HG03575 (cell line): ENCODE results near the gene PLXDC2.
"Not testable (repeated sequence)": the region's sequence is repeated elsewhere in the genome, so short reads cannot be mapped to it uniquely, and the experiment has no call there.

Source experiments
- ATAC-seq: cut with Tn5 transposase; IDR thresholded peaks from one replicate; pipeline ENCODE4 v1.9.1; 2021; ENCODE audit not compliant: unreplicated experiment, insufficient number of reproducible peaks, low FRiP score; ENCODE audit errors: extremely low read depth

The PLXDC2 gene

DNA sequence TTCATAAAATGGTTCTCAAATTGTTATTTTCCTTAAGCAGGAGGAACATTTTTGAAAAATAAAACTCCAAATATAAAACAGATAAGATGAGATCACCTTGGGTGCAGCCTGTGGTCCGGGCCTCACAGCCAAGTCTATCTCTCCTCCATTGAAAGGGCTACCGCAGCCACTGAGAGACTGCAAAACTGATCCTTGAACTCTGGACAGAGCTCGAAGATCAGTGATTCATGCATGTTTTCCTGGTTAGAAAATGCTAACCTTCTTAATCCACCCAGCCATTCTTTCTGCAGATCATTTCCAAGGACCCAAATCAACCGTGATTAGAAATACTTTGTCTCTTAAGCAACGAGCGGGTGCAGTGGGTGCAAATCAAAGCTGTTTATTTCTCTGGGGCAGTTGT, 378.8 kb downstream of the PLXDC2 start:
- ATAC-seq = no peak

DNA sequence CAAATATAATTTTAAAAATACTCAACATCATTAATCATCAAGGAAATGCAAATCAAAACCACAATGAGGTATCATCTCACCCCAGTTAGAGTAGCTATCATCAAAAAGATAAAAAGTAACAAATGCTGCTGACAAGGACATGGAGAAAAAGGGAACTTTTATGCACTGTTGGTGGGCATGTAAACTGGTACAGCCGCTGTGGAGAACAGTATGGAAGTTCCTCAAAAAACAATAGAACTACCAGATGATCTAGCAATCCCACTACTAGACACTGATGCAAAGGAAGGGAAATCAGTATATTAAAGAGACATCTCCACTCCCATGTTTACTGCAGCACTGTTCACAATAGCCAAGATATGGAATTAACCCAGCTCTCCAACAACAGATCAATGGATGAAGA, 384.5 kb downstream of the PLXDC2 start:
- ATAC-seq = no peak

DNA sequence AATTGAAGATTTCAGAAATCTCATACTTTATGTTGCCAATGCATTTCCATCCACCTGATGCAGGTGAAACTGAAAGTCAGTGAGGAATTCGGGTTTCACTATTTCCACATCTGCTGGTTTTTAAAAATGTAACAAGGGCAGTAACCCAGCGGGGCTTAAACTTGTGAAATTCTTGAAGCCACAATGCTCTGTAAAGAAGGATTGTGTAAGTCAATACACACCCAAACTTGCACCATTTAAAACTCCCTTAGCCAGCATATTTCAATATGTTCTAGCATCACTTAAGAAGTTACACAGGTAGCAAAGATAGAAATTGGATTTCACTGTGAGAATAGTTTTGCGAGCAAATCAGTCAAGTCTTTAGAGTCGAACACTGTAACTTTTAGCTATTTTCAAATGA, 386.1 kb downstream of the PLXDC2 start:
- ATAC-seq = no peak

DNA sequence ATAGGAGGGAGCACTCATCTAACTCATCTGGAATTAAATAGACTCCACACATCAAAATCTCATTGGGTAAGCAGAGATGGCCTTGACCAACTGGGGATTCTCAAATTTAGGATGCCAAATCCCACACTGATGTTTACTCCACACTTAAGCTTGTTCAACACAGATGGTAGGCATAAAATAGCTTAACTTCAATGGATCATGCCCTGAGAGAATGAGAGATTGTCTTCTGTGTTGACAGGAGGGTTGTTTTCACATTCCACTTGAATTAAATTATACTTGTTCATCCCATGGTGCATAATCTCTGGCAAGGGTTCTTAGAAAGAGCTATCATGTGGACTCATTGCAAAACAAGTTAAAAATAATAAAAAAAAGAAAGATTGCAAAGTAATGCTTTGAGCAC, 391.4 kb downstream of the PLXDC2 start:
- ATAC-seq = no peak

DNA sequence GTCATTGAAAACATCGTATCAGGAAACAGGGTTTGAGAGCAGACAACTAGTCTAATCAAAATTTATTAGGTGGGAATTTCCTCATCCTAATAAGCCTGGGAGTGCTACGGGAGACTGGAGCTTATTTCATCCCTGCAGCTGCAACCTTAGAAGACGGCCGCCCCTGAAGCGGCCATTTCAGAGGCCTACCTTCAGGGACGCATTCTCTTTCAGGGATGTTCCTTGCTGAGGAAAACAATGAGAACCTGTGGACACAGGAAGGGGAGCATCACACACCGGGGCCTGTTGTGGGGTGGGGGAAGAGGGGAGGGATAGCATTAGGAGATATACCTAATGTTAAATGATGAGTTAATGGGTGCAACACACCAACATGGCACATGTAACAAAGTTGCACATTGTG, 392.9 kb downstream of the PLXDC2 start:
- not testable (repeated sequence) for ATAC-seq

DNA sequence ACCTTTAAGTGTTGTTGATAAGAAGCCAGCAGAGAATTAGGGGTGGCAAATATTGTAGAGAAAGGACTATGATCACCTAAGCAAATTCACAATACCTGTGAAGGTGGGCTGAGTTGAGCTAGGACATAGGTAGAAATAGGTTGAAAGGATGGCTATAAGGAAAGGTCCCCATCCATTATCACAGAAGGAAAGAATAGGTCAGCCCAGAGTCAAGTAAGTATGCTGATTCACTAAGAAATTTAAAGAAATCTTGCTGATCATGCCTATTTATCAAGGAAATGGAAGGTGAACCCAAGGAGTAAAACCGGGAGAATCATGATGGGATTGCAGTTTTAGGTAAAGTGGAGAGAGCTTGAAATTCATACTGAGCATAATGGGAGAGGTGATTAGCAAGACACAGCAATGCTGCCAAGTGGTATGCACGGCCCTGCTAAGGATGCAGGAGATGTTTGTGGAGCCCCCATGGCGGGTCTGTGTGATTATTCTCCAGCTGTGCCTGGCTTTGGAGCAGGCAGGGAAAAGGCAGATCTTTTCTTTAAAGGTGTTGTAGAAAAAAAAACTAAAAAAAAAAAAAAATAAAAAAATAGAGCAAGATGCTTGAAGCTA, 399.4 kb downstream of the PLXDC2 start:
- ATAC-seq = no peak

DNA sequence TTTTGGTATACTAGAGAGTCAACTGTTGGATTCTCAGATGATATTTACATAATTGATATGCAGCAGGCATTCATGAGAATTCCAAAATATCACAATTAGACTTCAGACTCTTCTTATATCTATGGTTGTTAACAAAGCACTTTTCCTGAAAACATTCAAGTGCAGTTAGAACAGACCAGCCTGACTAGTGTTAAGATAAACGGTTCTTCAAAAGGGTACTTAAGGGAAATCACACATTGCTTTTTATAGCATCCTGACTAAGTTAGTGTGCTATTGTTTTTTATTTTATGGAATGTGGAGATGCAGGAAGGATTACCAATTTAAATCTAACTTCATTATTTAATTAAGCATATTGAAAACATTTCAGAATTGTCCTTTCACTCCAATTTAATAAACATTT, 405.1 kb downstream of the PLXDC2 start:
- no peak for ATAC-seq

DNA sequence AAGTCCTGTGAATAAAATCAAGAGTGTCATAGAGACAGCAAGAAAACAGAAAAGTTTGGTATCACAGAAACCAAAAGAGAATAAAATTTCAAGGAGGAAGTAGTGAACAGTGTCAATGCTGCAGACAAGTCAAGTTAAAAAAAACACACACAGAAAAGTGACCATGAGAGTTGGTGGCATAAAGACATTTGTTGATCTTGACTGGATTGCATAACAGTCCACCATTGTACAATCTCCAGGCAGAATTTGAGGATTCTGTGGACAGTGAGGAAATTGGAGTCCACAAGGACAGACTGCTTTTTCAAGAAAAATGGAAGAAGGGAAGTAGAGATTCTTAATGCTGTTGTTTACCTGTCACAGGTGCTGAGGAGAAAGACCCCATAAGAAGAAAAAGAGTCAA, 412.5 kb downstream of the PLXDC2 start:
- no peak for ATAC-seq

DNA sequence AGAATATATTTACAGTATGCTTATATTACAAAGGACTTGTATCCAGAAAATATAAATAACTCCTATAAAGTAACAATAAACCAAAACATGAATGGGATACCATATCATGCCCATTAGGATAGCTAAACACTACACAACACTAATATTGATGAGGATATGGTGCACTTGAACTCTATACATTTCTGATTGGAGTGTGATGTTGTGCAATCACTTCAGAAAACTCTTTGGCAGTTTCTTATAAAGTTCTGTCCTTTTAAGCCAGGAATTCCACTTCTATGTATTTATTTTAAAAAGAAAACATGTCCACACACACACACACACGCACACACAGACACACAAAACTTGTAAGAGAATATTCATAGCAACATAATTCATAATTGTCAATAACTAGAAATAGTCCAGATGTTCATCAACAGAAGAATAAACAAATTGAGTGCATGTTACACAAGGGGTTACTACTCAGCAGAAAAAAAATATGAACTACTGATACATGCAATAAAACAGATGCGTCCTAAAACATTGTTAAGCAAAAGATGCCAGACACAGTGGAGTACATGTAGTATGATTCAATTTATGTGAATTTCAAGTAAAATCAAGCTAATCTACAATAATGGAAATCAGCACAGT, 416.0 kb downstream of the PLXDC2 start:
- ATAC-seq = no peak

DNA sequence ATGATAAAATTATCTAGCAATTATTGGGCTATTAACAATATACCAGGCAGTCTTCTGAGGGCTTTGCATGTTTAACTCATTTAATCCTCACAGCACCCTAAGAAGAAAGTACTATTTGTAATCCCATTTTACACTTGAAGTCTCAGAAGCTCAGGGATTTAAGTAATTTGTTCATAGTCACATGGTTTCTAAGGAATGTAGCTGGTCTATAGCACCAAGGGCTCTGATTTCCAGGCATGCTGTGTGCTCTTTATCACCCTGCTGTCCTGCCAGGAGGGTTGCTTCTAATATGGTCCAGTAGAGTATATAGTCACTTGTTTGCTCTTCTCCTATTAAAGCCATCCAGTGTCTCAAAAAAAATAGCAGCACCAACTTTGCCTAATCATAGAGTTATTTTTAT, 417.2 kb downstream of the PLXDC2 start:
- no peak for ATAC-seq

DNA sequence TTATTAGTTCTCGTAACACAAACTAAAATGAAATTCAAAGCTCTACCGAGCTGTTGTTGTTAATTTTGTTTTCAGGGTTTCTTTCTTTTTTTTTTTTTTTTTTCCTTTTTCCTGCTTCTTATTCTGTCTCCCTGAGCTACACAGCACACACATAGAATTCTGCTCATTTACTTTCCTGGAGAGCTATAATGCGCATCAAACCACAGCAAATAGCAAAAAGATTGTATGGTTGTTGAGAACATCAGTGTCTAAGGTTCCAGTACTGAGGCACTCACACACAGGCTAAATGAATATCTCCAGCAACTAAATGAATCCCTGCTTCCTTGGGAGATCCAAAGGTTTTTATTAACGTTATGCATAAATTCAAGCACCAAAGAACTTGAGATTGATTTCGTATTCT, 418.3 kb downstream of the PLXDC2 start:
- no peak for ATAC-seq

DNA sequence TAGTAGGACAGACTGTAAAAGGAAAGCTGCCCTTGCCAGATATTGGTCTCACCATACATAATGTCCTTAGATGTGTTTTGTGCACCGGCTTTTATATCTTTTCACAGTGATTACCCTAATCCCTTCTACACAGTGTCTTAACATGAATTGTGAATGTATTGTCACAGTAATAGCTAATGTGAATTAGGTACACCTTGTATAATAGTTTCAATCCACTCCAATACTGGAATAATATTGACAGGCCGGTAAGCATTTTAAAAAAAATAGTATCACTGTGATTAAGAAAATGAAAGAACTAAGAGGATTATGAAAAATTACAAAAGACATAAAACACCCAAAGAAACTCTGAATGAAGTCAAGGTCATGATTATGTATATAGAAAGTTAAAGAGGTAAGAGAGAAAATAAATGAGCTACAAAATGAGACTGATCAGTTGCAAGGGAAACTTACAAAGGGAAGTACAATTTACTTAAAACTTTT, 420.9 kb downstream of the PLXDC2 start:
- no peak for ATAC-seq

DNA sequence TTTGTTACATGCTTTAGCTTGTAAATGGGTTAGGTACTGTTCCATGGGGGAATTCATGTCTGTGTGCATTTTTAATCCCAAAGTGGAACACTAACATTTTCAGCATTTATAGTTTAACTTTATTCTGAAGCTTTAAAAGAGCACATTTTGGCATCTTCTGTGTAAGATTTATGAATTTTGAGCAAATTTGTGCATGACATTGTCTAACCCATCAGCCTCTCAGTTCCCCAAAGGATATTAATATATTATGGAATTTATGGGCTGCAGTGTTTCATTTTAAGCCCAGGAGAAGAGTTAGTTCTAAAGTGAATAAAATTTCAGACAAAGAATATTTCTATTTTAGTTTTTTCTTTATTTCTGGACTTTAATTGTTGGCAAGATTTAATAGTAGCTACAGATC, 421.4 kb downstream of the PLXDC2 start:
- no peak for ATAC-seq

DNA sequence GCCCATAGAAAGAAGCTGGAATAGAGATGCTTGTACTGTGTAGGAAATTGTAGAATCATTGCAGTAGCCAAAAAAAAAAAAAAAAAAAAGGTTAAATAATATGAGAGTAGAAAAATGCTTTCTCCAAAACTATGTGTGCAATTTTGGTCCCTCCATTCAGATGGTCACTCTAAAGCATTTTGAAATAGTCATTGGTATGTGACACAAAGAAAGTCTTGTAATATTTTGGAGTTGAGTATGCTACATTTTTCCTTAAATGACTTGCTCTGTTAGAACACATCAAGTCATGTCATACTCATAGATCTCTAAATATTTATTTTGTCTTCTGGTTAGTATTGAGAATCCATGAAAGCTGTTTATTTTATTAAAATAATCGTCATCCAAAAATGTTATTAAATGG, 424.4 kb downstream of the PLXDC2 start:
- no peak for ATAC-seq

DNA sequence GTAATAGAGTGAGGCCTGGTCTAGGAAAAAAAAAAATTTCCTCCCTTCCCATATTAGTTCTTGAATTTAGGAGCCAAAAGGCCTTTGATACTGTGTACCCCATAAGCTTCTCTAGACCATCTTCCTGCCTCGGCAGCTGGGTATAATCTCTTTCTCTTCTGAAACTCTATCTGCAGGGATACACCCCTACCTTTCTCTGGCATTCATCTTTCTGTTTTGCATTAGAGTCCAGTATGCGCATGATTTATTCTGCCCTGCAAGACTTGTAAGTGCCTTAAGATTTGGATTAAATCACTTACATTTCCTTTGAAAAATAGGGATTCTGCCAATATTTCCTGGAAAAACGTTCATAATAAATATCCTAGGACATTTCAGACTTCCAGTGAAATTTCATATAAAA, 431.2 kb downstream of the PLXDC2 start:
- no peak for ATAC-seq

DNA sequence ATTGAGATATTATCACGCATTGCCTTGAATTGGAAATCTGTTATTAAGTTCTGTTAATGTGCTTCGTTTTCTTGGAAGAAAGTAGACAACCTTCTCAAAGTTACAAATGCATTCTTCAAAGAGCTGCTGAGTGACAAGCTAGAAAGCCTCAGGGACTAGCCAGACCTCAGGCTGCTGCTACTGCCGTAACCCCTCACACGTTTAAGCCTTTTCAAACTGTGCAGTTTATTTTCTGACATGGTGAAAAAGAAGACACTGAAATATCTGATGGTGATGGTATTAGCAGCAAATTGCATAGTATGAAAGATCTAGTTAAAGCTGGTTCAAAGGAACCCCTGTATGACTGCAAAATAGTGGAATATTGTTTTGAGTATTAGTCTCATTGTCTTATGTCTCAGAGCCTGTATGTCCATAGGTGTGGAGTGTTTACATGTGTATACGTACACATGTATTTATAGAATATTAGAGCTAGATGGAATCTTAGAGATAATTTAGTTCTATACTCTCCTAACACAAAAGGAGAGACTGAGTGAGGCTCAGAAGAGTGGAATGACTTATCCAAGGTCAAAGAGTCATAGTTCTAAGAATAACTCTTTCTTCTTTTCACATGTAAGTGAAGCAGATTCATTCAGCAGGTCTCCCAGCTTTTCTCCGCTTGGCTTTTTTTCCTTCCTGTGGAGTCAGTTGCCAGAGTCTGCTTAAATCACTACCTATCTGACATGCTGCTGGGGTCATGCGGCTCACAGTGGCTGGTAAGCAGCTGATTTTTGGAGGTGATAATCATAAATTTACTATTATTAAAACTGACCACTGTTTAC, 431.9 kb downstream of the PLXDC2 start:
- no peak for ATAC-seq

DNA sequence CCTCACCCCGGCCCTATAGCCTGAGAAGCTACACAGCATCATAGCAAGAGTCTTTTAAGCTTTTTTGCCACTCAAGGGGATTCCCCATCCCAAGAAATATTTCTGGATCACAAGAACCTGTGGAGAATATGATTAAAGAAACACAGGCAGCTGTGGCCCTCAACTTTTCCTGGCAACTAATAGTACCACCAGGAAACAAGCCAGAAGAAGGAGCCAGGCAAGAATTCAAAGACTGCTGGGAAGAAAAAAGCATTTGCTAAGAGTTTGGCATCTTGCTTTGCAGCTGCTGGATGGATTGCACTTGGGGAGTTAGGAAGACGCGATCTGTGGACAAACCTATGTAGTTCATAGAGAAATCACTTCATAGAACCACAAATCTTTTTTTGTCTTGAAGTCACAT, 437.8 kb downstream of the PLXDC2 start:
- ATAC-seq = no peak

DNA sequence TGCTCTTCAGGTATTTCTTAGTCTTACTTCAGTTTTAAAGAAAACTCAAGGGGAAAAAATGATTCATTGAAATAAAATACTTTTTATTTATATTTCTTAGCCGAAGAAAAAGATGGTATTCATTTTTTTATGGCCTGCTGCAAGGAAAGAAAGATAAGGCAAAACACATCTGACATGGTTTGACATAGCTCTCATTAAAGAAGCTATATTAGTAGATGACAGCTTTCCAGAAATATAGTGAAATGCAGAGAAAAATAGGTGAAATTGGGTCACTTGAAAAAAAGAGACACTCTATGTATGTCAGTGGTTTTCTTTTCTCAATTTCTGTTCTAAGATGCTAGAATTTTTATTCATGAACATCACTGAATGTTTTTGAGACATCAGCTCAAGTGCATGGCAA, 438.3 kb downstream of the PLXDC2 start:
- no peak for ATAC-seq

DNA sequence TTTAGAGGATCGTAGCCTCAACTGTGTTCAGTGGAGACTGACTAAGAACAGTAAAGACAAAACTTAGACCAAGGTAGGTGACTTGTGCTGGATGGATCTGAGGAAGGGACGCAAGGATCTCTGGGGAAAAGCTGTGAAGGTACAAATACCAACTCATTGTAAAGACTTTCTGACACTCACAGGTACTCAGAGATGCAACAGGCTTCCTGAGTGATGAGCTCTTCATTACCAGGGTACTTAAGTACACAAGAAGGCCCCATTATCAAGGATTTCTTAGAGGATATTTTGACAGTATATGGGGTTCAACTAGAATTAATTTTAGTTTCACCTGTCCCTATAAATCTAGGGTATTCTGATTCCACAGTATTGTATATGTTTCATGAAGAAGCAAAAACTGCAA, 440.7 kb downstream of the PLXDC2 start:
- no peak for ATAC-seq

DNA sequence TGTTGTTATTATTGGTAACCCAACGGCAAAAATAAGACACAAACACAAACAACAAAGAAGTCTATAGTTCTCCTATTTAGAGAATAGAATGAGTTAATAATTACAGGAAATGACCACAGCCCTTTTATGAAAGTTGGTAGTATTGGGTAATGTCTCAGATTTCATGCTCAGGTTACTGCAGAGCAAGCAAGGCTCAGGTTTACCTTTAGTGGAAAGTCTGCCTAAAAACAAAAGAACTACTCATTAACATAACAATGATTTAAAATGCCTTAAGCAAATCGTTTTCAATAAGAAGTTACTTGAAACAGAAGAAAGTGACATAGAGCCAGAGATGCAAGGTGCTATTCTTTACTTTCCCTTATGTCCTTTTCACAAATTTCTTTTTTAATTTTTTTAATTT, 441.2 kb downstream of the PLXDC2 start:
- ATAC-seq = no peak
